ENCODE results near the gene RHOT2. TPM values are rescaled to one million over a fixed set of nuclear protein-coding genes. Genes with fewer than 3 reads are reported as not detected.

Gene RHOT2
- total and polyA plus RNA-seq, 9 of the 15 experiments (the other 6 are each of a cell fraction or from before 2014, with no cell fraction given): 5.0 to 373 (median 112) TPM

DNA sequence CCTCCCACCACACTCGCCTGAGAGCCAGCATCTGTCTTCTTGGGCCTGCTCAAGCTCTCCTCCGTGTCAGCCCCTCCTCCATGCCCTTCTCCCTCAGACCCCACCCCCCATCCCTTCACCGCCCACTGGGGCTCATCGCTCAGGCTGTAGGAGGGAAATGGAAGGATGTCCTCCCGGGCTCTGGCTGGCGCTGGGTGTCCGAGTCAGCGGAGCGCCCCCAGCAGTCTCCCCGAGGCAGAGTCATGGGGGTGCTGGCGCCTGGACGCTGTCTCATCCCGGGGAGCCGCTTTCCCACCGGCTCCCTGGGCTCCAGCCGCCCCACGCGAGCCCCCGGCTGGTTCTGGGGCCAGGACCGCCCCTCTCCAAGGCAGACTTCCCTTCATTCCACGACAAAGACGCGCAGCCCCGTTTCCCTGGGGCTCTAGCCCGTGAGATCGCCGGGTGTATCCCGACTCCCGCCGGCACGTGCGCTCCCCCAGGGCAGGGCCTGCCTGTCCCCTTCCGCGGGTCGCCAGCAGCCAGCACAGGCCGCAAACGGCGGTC, 52.6 kb downstream of the RHOT2 start (continued):
- TF ChIP-seq ZBTB40 (IDR thresholded peaks at IDR 0.05): no peak
- TF ChIP-seq ZBTB40 (CRISPR knock-in tag; IDR thresholded peaks at IDR 0.05): no peak
- no peak for TF ChIP-seq ADNP (tag; IDR thresholded peaks at IDR 0.05)
- no peak; the same call in 1 of the 2 replicates for TF ChIP-seq XRCC5 (IDR thresholded peaks at IDR 0.05; ENCODE audit: low read depth, low read length)
- TF ChIP-seq KLF10 (CRISPR knock-in tag; IDR thresholded peaks at IDR 0.05): no peak
- TF ChIP-seq CHCHD3 (CRISPR knock-in tag; IDR thresholded peaks at IDR 0.05): no peak
- no peak for TF ChIP-seq CBX8 (IDR thresholded peaks at IDR 0.05; ENCODE audit: borderline replicate concordance, extremely low read depth, low read depth, low read length, poor library complexity, severe bottlenecking)
- TF ChIP-seq ZFPM2 (CRISPR knock-in tag; IDR thresholded peaks at IDR 0.05): no peak
- no peak for TF ChIP-seq RUNX1 (IDR thresholded peaks at IDR 0.05; ENCODE audit: low read depth)
- TF ChIP-seq CXXC5 (CRISPR knock-in tag; IDR thresholded peaks at IDR 0.05): no peak
- TF ChIP-seq MAFG (tag; conservative IDR thresholded peaks at IDR 0.05): no peak
- TF ChIP-seq KLF16 (IDR thresholded peaks at IDR 0.05): no peak
- no peak for TF ChIP-seq HNRNPLL (IDR thresholded peaks at IDR 0.05; ENCODE audit: low read depth, low read length, poor library complexity, severe bottlenecking)
- TF ChIP-seq CBX1 (IDR thresholded peaks at IDR 0.05; ENCODE audit: low read depth): 0 out of 2 replicates have a peak, but pooled peaks have one; percentile 38
- no peak for TF ChIP-seq NFATC3 (IDR thresholded peaks at IDR 0.05)
- TF ChIP-seq RBM14 (IDR thresholded peaks at IDR 0.05; ENCODE audit: borderline replicate concordance, insufficient read depth, low read depth, low read length): 0 out of 2 replicates have a peak, but pooled peaks have one; percentile 55
- TF ChIP-seq TARDBP (IDR thresholded peaks at IDR 0.05): no peak
- no peak for TF ChIP-seq ARID3A (IDR thresholded peaks at IDR 0.05; ENCODE audit: borderline replicate concordance, low read depth, low read length)
- TF ChIP-seq SAP30 (IDR thresholded peaks at IDR 0.05; ENCODE audit: borderline replicate concordance, insufficient read depth, low read depth, low read length, poor library complexity, severe bottlenecking): no peak

All from K562 (cell line).